GM18873 (cell line): Measurements from ENCODE around the gene DENND1B.

Source experiments
- ATAC-seq: cut with Tn5 transposase; IDR thresholded peaks from one replicate; pipeline ENCODE4 v1.9.1; 2021; ENCODE audit warnings: mild to moderate bottlenecking, moderate library complexity, moderate number of reproducible peaks; ENCODE audit not compliant: unreplicated experiment, low FRiP score

Gene DENND1B

GRCh38 chr1:197485790-197486189 is 289.5 kb downstream of the DENND1B start:
- ATAC-seq, result no peak

- ATAC-seq, result no peak
These were observed 294.2 kb downstream of the DENND1B start for GRCh38 chr1:197481101-197481500.

- ATAC-seq, result no peak
These were observed 294.8 kb downstream of the DENND1B start for GRCh38 chr1:197480446-197480845.

- ATAC-seq, result no peak
These were observed 303.1 kb downstream of the DENND1B start for GRCh38 chr1:197472141-197472540.

- no peak for ATAC-seq
These were observed 303.9 kb downstream of the DENND1B start for GRCh38 chr1:197471248-197471985.

- no peak for ATAC-seq
These were observed 304.9 kb downstream of the DENND1B start for GRCh38 chr1:197470330-197470729.

- no peak for ATAC-seq
These were observed 305.6 kb downstream of the DENND1B start for GRCh38 chr1:197469620-197470210.

GRCh38 chr1:197468543-197469175 is 306.6 kb downstream of the DENND1B start:
- ATAC-seq, result no peak

GRCh38 chr1:197467881-197468280 is 307.4 kb downstream of the DENND1B start:
- ATAC-seq, result no peak

- no peak for ATAC-seq
These were observed 308.5 kb downstream of the DENND1B start for GRCh38 chr1:197466813-197467212.

GRCh38 chr1:197465528-197466327 is 309.6 kb downstream of the DENND1B start:
- ATAC-seq, result no peak

GRCh38 chr1:197464044-197464443 is 311.2 kb downstream of the DENND1B start:
- ATAC-seq, result no peak

- ATAC-seq, result no peak
These were observed 312.1 kb downstream of the DENND1B start for GRCh38 chr1:197463142-197463541.

GRCh38 chr1:197462539-197462938 is 312.7 kb downstream of the DENND1B start:
- no peak for ATAC-seq
